Urinary bladder (tissue), 4 donors: ENCODE data around the gene FBXL17. TPM values are rescaled to one million over a fixed set of nuclear protein-coding genes. Genes with fewer than 3 reads are reported as not detected.

Experiments
- DNase-seq: peaks from one replicate; pipeline ENCODE4 v3.0.0-alpha.2; 2015; ENCODE audit errors: extremely low spot score
- H3K27ac ChIP-seq: one replicate; pipeline ENCODE4 v1.5.1; 2013; ENCODE audit warnings: low read depth, mild to moderate bottlenecking, moderate library complexity
- H3K36me3 ChIP-seq: one replicate; pipeline ENCODE4 v1.6.1; 2013; ENCODE audit warnings: mild to moderate bottlenecking, moderate library complexity; ENCODE audit not compliant: insufficient read depth
- H3K4me1 ChIP-seq: one replicate; pipeline ENCODE4 v1.6.1; 2013; ENCODE audit warnings: mild to moderate bottlenecking, moderate library complexity; ENCODE audit not compliant: insufficient read depth
- H3K4me3 ChIP-seq: one replicate; pipeline ENCODE4 v1.5.1; 2013; ENCODE audit warnings: low read depth, low read length
- WGBS: extraction: QIAGEN DNeasy Blood & Tissue Kit; methylation state at CpG from one replicate; pipeline ENCODE4 v1.1.7; 2013; 5-methylcytosine and 5-hydroxymethylcytosine counted together
- polyA plus RNA-seq: library from polyadenylated mRNA; stranded (reverse); fragments of 200-250 nt; gene quantifications from one replicate; pipeline ENCODE4 v1.2.3, GENCODE V29; 2013
- total RNA-seq: library from RNA; depleted of rRNA; stranded (reverse); fragments of >200 nt; gene quantifications from one replicate; pipeline ENCODE4 v1.2.3, GENCODE V29; 2014
- donor health status: healthy with polysubstance abuse.
- donor health status: healthy.

Gene FBXL17
- total and polyA plus RNA-seq, 2 donors = 13.7 to 31.1 TPM

- DNase-seq = no peak
- Histone ChIP-seq H3K4me3 (no peak overlapping the region), H3K4me1 (no peaks in the 10 kb centered on the region), H3K36me3 (peaks cover 2% of the 10 kb centered on the region), H3K27ac (no peak overlapping the region)
- 94% methylated on average over 1 of the region's 1 CpG for WGBS
These were observed 60.6 kb downstream of the FBXL17 start for GRCh38 chr5:108321341-108321740.

GRCh38 chr5:108320231-108320630 lies 61.7 kb downstream of the FBXL17 start:
- Histone ChIP-seq H3K4me3 (no peak overlapping the region), H3K27ac (no peak overlapping the region), H3K36me3 (no peaks in the 10 kb centered on the region), H3K4me1 (no peaks in the 10 kb centered on the region)
- DNase-seq = no peak

- H3K36me3 ChIP-seq = no peaks in the 10 kb centered on the region
- no peak for DNase-seq
- no peaks in the 10 kb centered on the region for H3K4me1 ChIP-seq
These were observed 66.1 kb downstream of the FBXL17 start for GRCh38 chr5:108315829-108316228.

GRCh38 chr5:108312258-108312657 lies 69.6 kb downstream of the FBXL17 start:
- DNase-seq = no peak
- Histone ChIP-seq H3K4me3 (no peak overlapping the region), H3K4me1 (no peaks in the 10 kb centered on the region), H3K27ac (no peak overlapping the region), H3K36me3 (no peaks in the 10 kb centered on the region)
- WGBS = 93% methylated on average over 1 of the region's 1 CpG

More at GRCh38 chr5:108315829-108316228, 66.1 kb downstream of the FBXL17 start:
- Histone ChIP-seq H3K27ac (no peak overlapping the region), H3K4me3 (no peak overlapping the region)

GRCh38 chr5:108311682-108312081 lies 70.2 kb downstream of the FBXL17 start:
- 92% methylated on average over 3 of the region's 3 CpGs for WGBS
- no peak overlapping the region for H3K4me3 ChIP-seq
- H3K36me3 ChIP-seq = no peaks in the 10 kb centered on the region
- DNase-seq = no peak
- H3K27ac ChIP-seq = no peak overlapping the region
- no peaks in the 10 kb centered on the region for H3K4me1 ChIP-seq

GRCh38 chr5:108303611-108304010 lies 78.3 kb downstream of the FBXL17 start:
- Histone ChIP-seq H3K27ac (no peak overlapping the region), H3K4me3 (no peak overlapping the region), H3K4me1 (no peaks in the 10 kb centered on the region), H3K36me3 (no peaks in the 10 kb centered on the region)
- DNase-seq = no peak
- 85% methylated on average over 2 of the region's 2 CpGs for WGBS

GRCh38 chr5:108303086-108303485 lies 78.8 kb downstream of the FBXL17 start:
- no peaks in the 10 kb centered on the region for H3K36me3 ChIP-seq
- no peak overlapping the region for H3K4me3 ChIP-seq
- H3K27ac ChIP-seq = no peak overlapping the region
- H3K4me1 ChIP-seq = no peaks in the 10 kb centered on the region
- WGBS = 96% methylated on average over 1 of the region's 1 CpG
- DNase-seq = no peak

GRCh38 chr5:108297042-108297601 lies 84.8 kb downstream of the FBXL17 start:
- no peak overlapping the region for H3K4me3 ChIP-seq
- no peak for DNase-seq
- no peak overlapping the region for H3K27ac ChIP-seq
- H3K4me1 ChIP-seq = no peaks in the 10 kb centered on the region
- H3K36me3 ChIP-seq = no peaks in the 10 kb centered on the region

GRCh38 chr5:108295578-108296368 lies 86.1 kb downstream of the FBXL17 start:
- H3K36me3 ChIP-seq = no peaks in the 10 kb centered on the region
- H3K27ac ChIP-seq = no peak overlapping the region
- 84% methylated on average over 2 of the region's 2 CpGs for WGBS
- DNase-seq = no peak
- H3K4me1 ChIP-seq = no peaks in the 10 kb centered on the region
- H3K4me3 ChIP-seq = no peak overlapping the region

- H3K4me3 ChIP-seq = no peak overlapping the region
- no peak overlapping the region for H3K27ac ChIP-seq
- H3K36me3 ChIP-seq = no peaks in the 10 kb centered on the region
- no peak for DNase-seq
- no peaks in the 10 kb centered on the region for H3K4me1 ChIP-seq
These were observed 100.8 kb downstream of the FBXL17 start for GRCh38 chr5:108280960-108281569.

- no peaks in the 10 kb centered on the region for H3K4me1 ChIP-seq
- no peak overlapping the region for H3K27ac ChIP-seq
- no peak overlapping the region for H3K4me3 ChIP-seq
- H3K36me3 ChIP-seq = no peaks in the 10 kb centered on the region
- DNase-seq = no peak
These were observed 101.7 kb downstream of the FBXL17 start for GRCh38 chr5:108280248-108280647.

- DNase-seq = no peak
- Histone ChIP-seq H3K4me3 (no peak overlapping the region), H3K4me1 (no peaks in the 10 kb centered on the region), H3K36me3 (no peaks in the 10 kb centered on the region), H3K27ac (no peak overlapping the region)
- 94% methylated on average over 3 of the region's 3 CpGs for WGBS
These were observed 103.3 kb downstream of the FBXL17 start for GRCh38 chr5:108278285-108279240.

GRCh38 chr5:108276187-108277050 lies 105.5 kb downstream of the FBXL17 start:
- no peaks in the 10 kb centered on the region for H3K36me3 ChIP-seq
- 82% methylated on average over 1 of the region's 1 CpG for WGBS
- no peak overlapping the region for H3K4me3 ChIP-seq
- no peaks in the 10 kb centered on the region for H3K4me1 ChIP-seq
- no peak overlapping the region for H3K27ac ChIP-seq
- no peak for DNase-seq
